Endothelial cell of umbilical vein (primary cell): ENCODE measurements around the gene HOXA4. TPM values are rescaled to one million over a fixed set of nuclear protein-coding genes. Genes with fewer than 3 reads are reported as not detected.
A peak's percentile ranks its signal among the peaks of the same experiment; 100 is the strongest.

Experiments
- BruUV-seq: library from RNA; stranded (reverse); fragments of 400-500 nt; replicated peaks from 2 replicates; lab custom pipeline; 2021; lab: Mats Ljungman, UMichigan
- CTCF ChIA-PET: fragments of 300-600, 350-600 bp; sonication (Branson Sonifier 250); formaldehyde crosslinking; loops from one replicate; lab custom pipeline; 2021; ENCODE audit warnings: antibody characterized with exemption, inconsistent platforms; lab: Charles Lee
- POLR2A ChIA-PET: fragments of 300-600, 350-600 bp; sonication (Branson Sonifier 250); formaldehyde crosslinking; loops from one replicate; lab custom pipeline; 2021; ENCODE audit warnings: antibody characterized with exemption, inconsistent platforms; lab: Charles Lee
- DNase-seq: peaks from one replicate; pipeline ENCODE4 v3.0.0-alpha.2; 2011; ENCODE audit warnings: low read depth, low spot score
- FAIRE-seq: peaks from 2 replicates; lab custom pipeline; 2011; peaks lifted over from hg19 to GRCh38; lab: Jason Lieb, UNC
- H2AFZ ChIP-seq: 2 replicates; pipeline ENCODE4 v1.6.0; 2012; ENCODE audit warnings: low read depth, low read length, control low read depth, inconsistent platforms
- H3K27ac ChIP-seq: 2 replicates; pipeline ENCODE4 v1.5.1; 2011; ENCODE audit warnings: low read depth, mild to moderate bottlenecking, control low read depth, low read length, moderate library complexity; ENCODE audit not compliant: insufficient read depth
- H3K27me3 ChIP-seq, 2 experiments: 2 replicates each; pipeline versions ENCODE4 v1.6.0 to v1.6.1; 2011; ENCODE audit warnings: low read length in 2 of 2, mixed read lengths in 1 of 2; ENCODE audit not compliant: control insufficient read depth in 2 of 2, insufficient read depth in 2 of 2
- H3K36me3 ChIP-seq, 2 experiments: 2 replicates in 1 of 2; 3 replicates in 1 of 2; pipeline ENCODE4 v1.5.1; 2011; ENCODE audit warnings: low read length in 2 of 2, mild to moderate bottlenecking in 1 of 2, moderate library complexity in 1 of 2; ENCODE audit not compliant: control insufficient read depth in 2 of 2, insufficient read depth in 2 of 2; ENCODE audit errors: extremely low read depth in 1 of 2
- H3K4me1 ChIP-seq: 3 replicates; pipeline ENCODE4 v1.5.1; 2011; ENCODE audit warnings: mild to moderate bottlenecking, low read length; ENCODE audit not compliant: control insufficient read depth, insufficient read depth; ENCODE audit errors: extremely low read depth
- H3K4me2 ChIP-seq: 2 replicates; pipeline ENCODE4 v1.6.1; 2011; ENCODE audit warnings: low read length, control low read depth, mixed read lengths; ENCODE audit not compliant: insufficient read depth
- H3K4me3 ChIP-seq, 3 experiments: fragments of 200-600 bp in 1 of 3; sonication (generic), shearing (Covaris generic) in 1 of 3; replicated peaks in 1 of 3; 2 replicates each; pipeline ENCODE4 v1.5.1; 2011 to 2016; ENCODE audit warnings: control low read depth in 3 of 3, low read length in 3 of 3, mild to moderate bottlenecking in 2 of 3, inconsistent platforms in 1 of 3, low read depth in 1 of 3, moderate library complexity in 1 of 3; ENCODE audit not compliant: insufficient read depth in 1 of 3
- H3K79me2 ChIP-seq: 2 replicates; pipeline ENCODE4 v1.6.0; 2012; ENCODE audit warnings: low read length, inconsistent platforms; ENCODE audit not compliant: control insufficient read depth, insufficient read depth
- H3K9ac ChIP-seq: replicated peaks from 2 replicates; pipeline ENCODE3; 2011; ENCODE audit warnings: low read length, control low read depth; ENCODE audit not compliant: insufficient read depth; ENCODE audit errors: extremely low read depth
- H3K9me1 ChIP-seq: replicated peaks from 3 replicates; pipeline ENCODE4 v1.6.0; 2011; ENCODE audit warnings: mild to moderate bottlenecking, low read length; ENCODE audit not compliant: control insufficient read depth, insufficient read depth; ENCODE audit errors: extremely low read depth
- H3K9me3 ChIP-seq: replicated peaks from 2 replicates; pipeline ENCODE4 v1.5.1; 2012; ENCODE audit warnings: low read length, inconsistent platforms; ENCODE audit not compliant: control insufficient read depth, insufficient read depth
- H4K20me1 ChIP-seq: replicated peaks from 2 replicates; pipeline ENCODE3; 2011; ENCODE audit warnings: mild to moderate bottlenecking, low read length; ENCODE audit not compliant: control insufficient read depth, insufficient read depth; ENCODE audit errors: extremely low read depth
- CTCF ChIP-seq, 2 donors: IDR thresholded peaks; 1 replicate in 1 of 2; 2 replicates in 1 of 2; pipeline ENCODE4 v1.5.1; 2011; ENCODE audit warnings: low read length in 2 of 2, mild to moderate bottlenecking in 2 of 2, moderate library complexity in 2 of 2, control low read depth in 1 of 2, inconsistent platforms in 1 of 2, low read depth in 1 of 2; ENCODE audit not compliant: insufficient read depth in 1 of 2; ENCODE audit errors: extremely low read depth in 1 of 2
- EZH2 ChIP-seq: IDR thresholded peaks from 2 replicates; pipeline ENCODE4 v1.6.1; 2012; ENCODE audit warnings: borderline replicate concordance, low read depth, mild to moderate bottlenecking, moderate library complexity, low read length, inconsistent platforms; ENCODE audit not compliant: severe bottlenecking
- FOS ChIP-seq: IDR thresholded peaks from 2 replicates; pipeline ENCODE4 v1.6.1; 2011; ENCODE audit warnings: mild to moderate bottlenecking, low read length, moderate library complexity, borderline replicate concordance; ENCODE audit not compliant: insufficient read depth
- GATA2 ChIP-seq: IDR thresholded peaks from 2 replicates; pipeline ENCODE4 v1.7.0; 2011; ENCODE audit warnings: low read depth, mild to moderate bottlenecking, moderate library complexity, mixed read lengths, low read length; ENCODE audit not compliant: insufficient read length, insufficient read depth
- JUN ChIP-seq: IDR thresholded peaks from 2 replicates; pipeline ENCODE4 v1.6.1; 2011; ENCODE audit warnings: borderline replicate concordance, low read depth; ENCODE audit not compliant: insufficient read length, insufficient read depth
- MYC ChIP-seq: IDR thresholded peaks from one replicate; pipeline ENCODE4 v1.6.1; 2011; ENCODE audit warnings: mild to moderate bottlenecking, low read depth, low read length
- POLR2A ChIP-seq: IDR thresholded peaks from 2 replicates; pipeline ENCODE4 v1.6.1; 2012; ENCODE audit warnings: low read depth, mild to moderate bottlenecking, control low read depth, low read length
- POLR2AphosphoS5 ChIP-seq: IDR thresholded peaks from 2 replicates; pipeline ENCODE4 v1.6.1; 2012; ENCODE audit warnings: low read depth, mild to moderate bottlenecking, control low read depth, low read length, moderate library complexity; ENCODE audit not compliant: insufficient read depth
- dilution Hi-C: fragments of 300-500 bp; cut with MboI; formaldehyde crosslinking; loops from one replicate; pipeline ENCODE4 v1.15.0; 2019; ENCODE audit warnings: low sequenced_read_pairs; ENCODE audit not compliant: extremely low pct_ligation_motif_present
- intact Hi-C: fragments of 100-400 bp; cut with micrococcal nuclease; formaldehyde crosslinking; loops from one replicate; pipeline ENCODE4 v1.10.0; 2022
- polyA plus RNA-seq, 4 experiments: library from polyadenylated mRNA; depleted of rRNA in 3 of 4; stranded (reverse) in 3 of 4; unstranded in 1 of 4; fragments of >200 nt; gene quantifications; 2 replicates each; pipeline versions ENCODE4 v1.2.1 to v1.2.3, GENCODE V29; 2011 to 2012; ENCODE audit warnings: missing spikeins in 1 of 4
- total RNA-seq: library from RNA; stranded (reverse); gene quantifications from 2 replicates; pipeline ENCODE4 v1.2.3, GENCODE V29; 2021
- TF ChIP-seq, protein P1 (sequence below): IDR thresholded peaks from 2 replicates; pipeline ENCODE4 v1.6.1; 2011; ENCODE audit not compliant: insufficient read depth, insufficient read length

HOXA4 gene
- total and polyA plus RNA-seq, 2 donors (not counting 3 experiments of a cell fraction or from before 2014, with no cell fraction given), result 4.9 to 8.1 TPM

DNA sequence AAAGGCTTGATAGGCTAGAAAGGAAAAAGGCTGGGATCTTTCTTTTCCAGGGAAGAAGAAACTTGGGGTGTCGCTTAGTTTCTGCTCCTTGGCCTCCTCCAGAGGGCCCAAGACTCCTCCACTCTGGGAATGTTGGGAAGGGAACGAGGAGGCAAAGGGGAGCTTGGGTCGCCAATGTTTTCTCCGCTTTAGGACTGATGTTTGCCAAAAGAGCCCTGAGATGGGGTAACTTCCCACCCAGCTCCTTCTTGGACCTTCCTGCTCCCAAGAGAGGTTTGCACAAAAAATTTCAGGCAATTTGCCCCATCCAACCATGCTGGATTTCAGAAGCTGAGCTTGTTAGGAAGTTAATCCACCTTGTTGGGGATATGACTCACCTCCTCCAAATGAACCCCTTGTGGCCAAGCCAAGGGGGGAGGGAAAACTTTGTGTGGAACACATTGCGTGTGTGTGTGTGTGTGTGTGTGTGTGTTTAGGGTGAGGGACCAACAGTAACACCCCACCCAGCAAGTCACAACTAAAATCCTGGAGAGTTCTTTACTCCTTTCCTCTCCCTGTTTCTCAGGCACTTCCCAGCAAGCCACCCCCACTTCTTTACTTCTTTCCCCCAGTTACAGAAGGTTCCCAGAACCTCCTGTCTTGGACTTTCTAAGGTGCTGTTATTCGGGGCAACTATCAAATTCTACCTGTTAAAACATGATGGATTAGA is 19.4 kb downstream of the HOXA4 start:
- Histone ChIP-seq H3K36me3 (peaks cover 0 to 5% of the 10 kb centered on the region in 2 experiments), H3K9ac (peak overlapping the region; percentile 80), H3K27me3 (no peaks in the 10 kb centered on the region), H3K9me1 (no peaks in the 10 kb centered on the region), H3K4me2 (peak overlapping the region; percentile 97), H3K27ac (peak overlapping the region; percentile 96), H3K4me3 (peak overlapping the region in 2 of 3 experiments; percentile 3 to 84), H2AFZ (no peak overlapping the region), H3K9me3 (no peaks in the 10 kb centered on the region), H3K4me1 (peaks cover 76% of the 10 kb centered on the region), H4K20me1 (no peaks in the 10 kb centered on the region), H3K79me2 (peaks cover 74% of the 10 kb centered on the region)
- BruUV-seq, result no TSS peak
- CTCF ChIA-PET, result interaction anchor here (0.8 to 3.7 kb wide), 7 partner anchors 9 to 429 kb away, joined by 3 to 36 read pairs (median 5); partner anchors contain the start of genes HOXA1 and HOXA4
- FAIRE-seq (peak; percentile 62), DNase-seq (peak; percentile 87)
- intact Hi-C loops (loop anchor here (10.0 kb wide), 1 partner anchor 956 kb away; the partner anchor contains the start of gene NFE2L3), dilution Hi-C loops (no loop called here)
- TF ChIP-seq MYC (peak; percentile 61), GATA2 (no peak), POLR2A (no peak), FOS (peak; percentile 87), EZH2 (no peak), POLR2AphosphoS5 (peak; percentile 86), CTCF (IDR thresholded peaks at IDR 0.05; ENCODE audit: extremely low read depth in 1 of 2, insufficient read depth in 1 of 2, low read depth in 1 of 2, low read length in 2 of 2) (peak in 1 of 2 donors; percentile 9), JUN (peak; percentile 88)
- TF ChIP-seq, protein P1, sequence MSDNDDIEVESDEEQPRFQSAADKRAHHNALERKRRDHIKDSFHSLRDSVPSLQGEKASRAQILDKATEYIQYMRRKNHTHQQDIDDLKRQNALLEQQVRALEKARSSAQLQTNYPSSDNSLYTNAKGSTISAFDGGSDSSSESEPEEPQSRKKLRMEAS, result no peak
- POLR2A ChIA-PET, result interaction anchor here (1.4 kb wide), 1 partner anchor 54 kb away, joined by 4 read pairs; the partner anchor contains the start of gene HOXA9
